OCI-LY7 (cell line): Measurements from ENCODE around the gene GPR137B. TPM values are rescaled to one million over a fixed set of nuclear protein-coding genes. Genes with fewer than 3 reads are reported as not detected.

Source experiments
- BruUV-seq: library from RNA; stranded (reverse); fragments of 400-500 nt; replicated peaks from 2 replicates; lab custom pipeline; 2021; lab: Mats Ljungman, UMichigan
- CTCF ChIA-PET: fragments of 300-600 bp; sonication (Branson Sonifier 250); formaldehyde crosslinking; loops from one replicate; lab custom pipeline; 2022; ENCODE audit warnings: antibody characterized with exemption; ENCODE audit not compliant: unreplicated experiment; lab: Charles Lee
- POLR2A ChIA-PET: fragments of 300-600 bp; sonication (Branson Sonifier 250); formaldehyde crosslinking; loops from one replicate; lab custom pipeline; 2022; ENCODE audit warnings: antibody characterized with exemption; lab: Charles Lee
- DNase-seq: peaks from one replicate; pipeline ENCODE4 v3.0.0-alpha.2; 2015; ENCODE audit warnings: low spot score
- H2AFZ ChIP-seq: fragments of 200-600 bp; sonication (generic), shearing (Covaris generic); 2 replicates; pipeline ENCODE4 v1.6.1; 2014; ENCODE audit warnings: mild to moderate bottlenecking, antibody characterized with exemption, low read length, moderate library complexity
- H3K27ac ChIP-seq: fragments of 200-600 bp; sonication (generic); 2 replicates; pipeline ENCODE4 v1.5.1; 2014; ENCODE audit warnings: mixed run types, low read depth, mild to moderate bottlenecking, moderate library complexity, low read length, inconsistent platforms; ENCODE audit not compliant: poor library complexity, severe bottlenecking
- H3K36me3 ChIP-seq: fragments of 200-600 bp; sonication (generic); 2 replicates; pipeline ENCODE4 v1.6.1; 2014; ENCODE audit warnings: mild to moderate bottlenecking, antibody characterized with exemption, low read length, moderate library complexity, mixed read lengths; ENCODE audit not compliant: insufficient read depth
- H3K4me1 ChIP-seq: fragments of 200-600 bp; sonication (generic); 2 replicates; pipeline ENCODE4 v1.5.1; 2014; ENCODE audit warnings: mild to moderate bottlenecking, low read length; ENCODE audit not compliant: insufficient read depth, poor library complexity, severe bottlenecking
- H3K4me2 ChIP-seq: fragments of 200-600 bp; sonication (generic); 2 replicates; pipeline ENCODE4 v1.6.1; 2014; ENCODE audit warnings: mild to moderate bottlenecking, low read length
- H3K4me3 ChIP-seq: fragments of 200-600 bp; sonication (generic); 2 replicates; pipeline ENCODE4 v1.5.1; 2014; ENCODE audit warnings: mild to moderate bottlenecking, low read depth, low read length; ENCODE audit not compliant: poor library complexity, severe bottlenecking
- H3K79me2 ChIP-seq: fragments of 200-600 bp; sonication (generic); 2 replicates; pipeline ENCODE4 v1.6.1; 2016; ENCODE audit warnings: low read depth, mild to moderate bottlenecking, low read length, moderate library complexity, mixed read lengths; ENCODE audit not compliant: insufficient read depth
- H3K9me2 ChIP-seq: fragments of 200-600 bp; sonication (generic); 2 replicates; pipeline ENCODE4 v1.6.1; 2016; ENCODE audit warnings: mild to moderate bottlenecking, low read length, mixed read lengths; ENCODE audit not compliant: insufficient read depth
- H3K9me3 ChIP-seq: fragments of 200-600 bp; sonication (generic); 2 replicates; pipeline ENCODE4 v1.6.1; 2014; ENCODE audit warnings: mild to moderate bottlenecking, mixed run types, low read length, mixed read lengths
- H4K20me1 ChIP-seq: fragments of 200-600 bp; sonication (generic); 2 replicates; pipeline ENCODE4 v1.6.1; 2014; ENCODE audit warnings: mild to moderate bottlenecking, antibody characterized with exemption, low read length, moderate library complexity, mixed read lengths; ENCODE audit not compliant: insufficient read depth
- EZH2phosphoT487 ChIP-seq: fragments of 200-600 bp; sonication (generic); IDR thresholded peaks from 2 replicates; pipeline ENCODE4 v1.6.1; 2018; ENCODE audit warnings: low read depth, borderline replicate concordance, mild to moderate bottlenecking, mixed run types, antibody characterized with exemption, low read length, moderate library complexity, mixed read lengths
- intact Hi-C: fragments of 100-400 bp; cut with micrococcal nuclease; formaldehyde crosslinking; loops from one replicate; pipeline ENCODE4 v1.10.0; 2022; ENCODE audit not compliant: unreplicated experiment
- total RNA-seq, 2 experiments: library from RNA; depleted of rRNA in 1 of 2; stranded (reverse); fragments of >200 nt in 1 of 2; shearing (Covaris generic) in 1 of 2; gene quantifications; 2 replicates each; pipeline ENCODE4 v1.2.3, GENCODE V29; 2014 to 2022
- TF ChIP-seq, protein P1 (sequence below): fragments of 200-600 bp; sonication (generic); conservative IDR thresholded peaks from 2 replicates; pipeline ENCODE4 v1.5.1; 2014; ENCODE audit warnings: mild to moderate bottlenecking, antibody characterized with exemption, low read length, moderate library complexity, mixed read lengths

GPR137B gene
- total RNA-seq, 2 experiments from 2014 or later, result 2.8 to 3.1 TPM

DNA sequence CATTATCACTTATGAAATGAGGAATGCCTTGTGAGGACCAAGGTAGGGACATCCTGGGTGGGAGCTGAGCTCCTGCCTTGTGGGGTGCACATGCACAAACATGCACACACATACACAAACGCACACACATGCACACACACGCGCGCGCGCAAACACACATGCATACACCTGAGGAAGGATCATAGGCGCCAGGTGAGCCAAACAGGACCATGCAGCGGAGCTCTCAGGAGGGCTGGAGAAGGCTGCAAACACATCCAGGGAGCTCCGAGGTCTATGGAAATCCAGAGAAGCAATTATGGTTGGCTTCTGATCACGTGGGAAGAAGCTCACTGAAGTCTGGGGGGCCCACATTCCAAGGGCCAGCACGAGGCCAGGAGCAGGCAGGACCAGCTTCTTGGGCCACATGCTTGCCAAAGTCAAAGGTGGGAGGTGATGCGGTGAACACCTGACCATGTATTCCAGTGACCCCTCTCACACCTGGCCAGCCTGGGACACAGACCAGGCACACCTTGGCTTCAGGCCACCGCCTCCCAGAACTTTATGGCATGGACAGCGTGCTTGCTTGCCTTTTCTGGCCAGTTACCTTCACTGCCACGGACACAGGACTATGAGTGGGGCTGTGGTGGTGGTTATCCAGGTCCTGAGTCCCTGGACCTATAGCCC is 13.6 kb downstream of the GPR137B start:
- ChIA-PET CTCF (interaction anchor here (1.9 to 2.1 kb wide), 2 partner anchors 12 kb away, joined by 5 to 6 read pairs; no protein-coding TSS in a partner anchor), POLR2A (interaction anchor here (1.1 to 2.5 kb wide), 3 partner anchors 7 to 11 kb away, joined by 3 to 12 read pairs (median 6); no protein-coding TSS in a partner anchor)
- TF ChIP-seq EZH2phosphoT487, result no peak
- TF ChIP-seq, protein P1, sequence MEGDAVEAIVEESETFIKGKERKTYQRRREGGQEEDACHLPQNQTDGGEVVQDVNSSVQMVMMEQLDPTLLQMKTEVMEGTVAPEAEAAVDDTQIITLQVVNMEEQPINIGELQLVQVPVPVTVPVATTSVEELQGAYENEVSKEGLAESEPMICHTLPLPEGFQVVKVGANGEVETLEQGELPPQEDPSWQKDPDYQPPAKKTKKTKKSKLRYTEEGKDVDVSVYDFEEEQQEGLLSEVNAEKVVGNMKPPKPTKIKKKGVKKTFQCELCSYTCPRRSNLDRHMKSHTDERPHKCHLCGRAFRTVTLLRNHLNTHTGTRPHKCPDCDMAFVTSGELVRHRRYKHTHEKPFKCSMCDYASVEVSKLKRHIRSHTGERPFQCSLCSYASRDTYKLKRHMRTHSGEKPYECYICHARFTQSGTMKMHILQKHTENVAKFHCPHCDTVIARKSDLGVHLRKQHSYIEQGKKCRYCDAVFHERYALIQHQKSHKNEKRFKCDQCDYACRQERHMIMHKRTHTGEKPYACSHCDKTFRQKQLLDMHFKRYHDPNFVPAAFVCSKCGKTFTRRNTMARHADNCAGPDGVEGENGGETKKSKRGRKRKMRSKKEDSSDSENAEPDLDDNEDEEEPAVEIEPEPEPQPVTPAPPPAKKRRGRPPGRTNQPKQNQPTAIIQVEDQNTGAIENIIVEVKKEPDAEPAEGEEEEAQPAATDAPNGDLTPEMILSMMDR, result no peak
- BruUV-seq, result no TSS peak
- peaks cover 56% of the 10 kb centered on the region for H3K4me1 ChIP-seq
- peak overlapping the region; percentile 71 for H3K4me2 ChIP-seq
- 0 out of 2 replicates have a peak, but pooled peaks cover 2% of the 10 kb centered on the region for H3K9me3 ChIP-seq
- no peak for DNase-seq
- H4K20me1 ChIP-seq, result no peaks in the 10 kb centered on the region; the same call in 1 of the 2 replicates
- H3K79me2 ChIP-seq, result no peaks in the 10 kb centered on the region
- no peaks in the 10 kb centered on the region for H3K9me2 ChIP-seq
- no peak overlapping the region; the same call in 1 of the 2 replicates for H2AFZ ChIP-seq
- peak overlapping the region; percentile 40 for H3K4me3 ChIP-seq
- intact Hi-C loops, result loop anchor here (1.0 to 10.0 kb wide), 2 partner anchors 12 to 651 kb away; partner anchors contain the start of gene B3GALNT2
- H3K27ac ChIP-seq, result peak overlapping the region; percentile 68
- H3K36me3 ChIP-seq, result no peaks in the 10 kb centered on the region

DNA sequence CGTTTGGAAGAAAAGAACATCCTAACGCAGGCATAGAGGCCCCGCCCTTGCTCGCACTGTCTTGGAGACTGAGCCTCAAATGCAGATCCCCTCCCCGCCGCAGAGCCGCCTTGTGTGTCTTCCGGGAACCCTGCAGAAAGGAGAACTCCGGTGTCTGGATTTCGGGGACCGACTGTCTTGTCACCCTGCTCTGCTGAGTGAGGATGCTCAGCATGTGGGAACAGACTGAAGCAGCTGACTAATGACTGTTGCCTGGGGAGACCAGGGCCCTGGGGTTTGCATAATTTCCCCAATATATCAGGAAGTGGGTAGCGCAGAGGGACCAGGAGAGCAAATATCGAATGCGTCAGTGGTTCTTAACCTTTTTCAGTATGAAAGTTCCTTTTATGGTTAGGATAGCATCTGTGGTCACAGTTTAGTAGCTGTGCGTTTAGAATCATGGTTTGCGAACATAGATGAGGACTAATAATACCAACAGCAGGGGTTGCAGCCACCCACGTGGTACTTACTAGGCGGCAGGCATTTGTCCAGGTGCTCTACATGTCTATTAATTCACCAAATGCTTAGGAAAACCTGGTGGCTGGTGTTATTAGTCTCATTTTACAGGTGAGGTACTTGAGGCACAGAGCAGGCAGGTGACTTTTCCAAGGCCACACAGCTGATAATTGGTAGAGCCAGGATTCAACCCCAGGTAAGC is 14.3 kb downstream of the GPR137B start:
- ChIA-PET POLR2A (interaction anchor here (0.6 to 2.5 kb wide), 4 partner anchors 8 to 1677 kb away, joined by 3 to 12 read pairs (median 4); no protein-coding TSS in a partner anchor), CTCF (interaction anchor here (1.9 kb wide), 1 partner anchor 12 kb away, joined by 5 read pairs; no protein-coding TSS in a partner anchor)
- no peaks in the 10 kb centered on the region; the same call in 1 of the 2 replicates for H4K20me1 ChIP-seq
- H3K4me2 ChIP-seq, result peak overlapping the region; percentile 71
- intact Hi-C loops, result loop anchor here (1.0 to 10.0 kb wide), 2 partner anchors 12 to 652 kb away; partner anchors contain the start of gene B3GALNT2
- no TSS peak for BruUV-seq
- no peaks in the 10 kb centered on the region for H3K79me2 ChIP-seq
- TF ChIP-seq EZH2phosphoT487, result no peak
- TF ChIP-seq, protein P1, result no peak
- H3K9me2 ChIP-seq, result no peaks in the 10 kb centered on the region
- no peaks in the 10 kb centered on the region for H3K36me3 ChIP-seq
- peak overlapping the region; percentile 68 for H3K27ac ChIP-seq
- peak; percentile 86 for DNase-seq
- peak overlapping the region; percentile 42; the same call in 1 of the 2 replicates for H2AFZ ChIP-seq
- H3K9me3 ChIP-seq, result peaks cover 9% of the 10 kb centered on the region; the same call in 1 of the 2 replicates
- peak overlapping the region; percentile 40 for H3K4me3 ChIP-seq
- peaks cover 56% of the 10 kb centered on the region for H3K4me1 ChIP-seq
